Liver (tissue), 9 donors: Measurements from ENCODE around the gene KANK3. TPM values are rescaled to one million over a fixed set of nuclear protein-coding genes. Genes with fewer than 3 reads are reported as not detected.

Experiments
- DNase-seq: peaks from one replicate; pipeline ENCODE4 v3.0.0-alpha.2; 2017; ENCODE audit warnings: low spot score
- H3K27ac ChIP-seq, 2 donors: one replicate each; pipeline ENCODE4 v1.7.0; 2013; ENCODE audit warnings: inconsistent platforms in 2 of 2, low read length in 2 of 2, control low read depth in 1 of 2, low read depth in 1 of 2, mild to moderate bottlenecking in 1 of 2
- H3K27me3 ChIP-seq, 4 donors: one replicate each; pipeline versions ENCODE4 v1.6.1 to v1.7.0; 2013; ENCODE audit warnings: low read length in 3 of 4, inconsistent platforms in 1 of 4, mild to moderate bottlenecking in 1 of 4, moderate library complexity in 1 of 4; ENCODE audit not compliant: control insufficient read depth in 4 of 4, insufficient read depth in 4 of 4
- H3K36me3 ChIP-seq, 4 donors: one replicate each; pipeline versions ENCODE4 v1.6.1 to v1.7.0; 2013; ENCODE audit warnings: low read length in 3 of 4, mild to moderate bottlenecking in 3 of 4, low read depth in 1 of 4, moderate library complexity in 1 of 4; ENCODE audit not compliant: control insufficient read depth in 4 of 4, insufficient read depth in 3 of 4
- H3K4me1 ChIP-seq, 4 donors: one replicate each; pipeline versions ENCODE4 v1.6.1 to v1.7.0; 2013; ENCODE audit warnings: low read length in 3 of 4, mild to moderate bottlenecking in 3 of 4, moderate library complexity in 1 of 4; ENCODE audit not compliant: control insufficient read depth in 4 of 4, insufficient read depth in 4 of 4
- H3K4me3 ChIP-seq, 3 donors: one replicate each; pipeline versions ENCODE4 v1.6.1 to v1.7.0; 2013; ENCODE audit warnings: low read length in 3 of 3, control low read depth in 1 of 3, low read depth in 1 of 3, mild to moderate bottlenecking in 1 of 3
- H3K9ac ChIP-seq, 2 donors: one replicate each; pipeline ENCODE4 v1.7.0; 2013; ENCODE audit warnings: low read length in 2 of 2, mild to moderate bottlenecking in 2 of 2, moderate library complexity in 2 of 2, control low read depth in 1 of 2, low read depth in 1 of 2
- H3K9me3 ChIP-seq, 4 donors: one replicate each; pipeline versions ENCODE4 v1.6.1 to v1.7.0; 2013; ENCODE audit warnings: low read length in 3 of 4; ENCODE audit not compliant: control insufficient read depth in 4 of 4
- ATF3 ChIP-seq: IDR thresholded peaks from 2 replicates; pipeline ENCODE4 v1.6.1; 2016; ENCODE audit warnings: antibody characterized with exemption
- CTCF ChIP-seq: fragments of 150-350 bp; IDR thresholded peaks from 2 replicates; pipeline ENCODE4 v1.5.1; 2017; ENCODE audit warnings: improper control_type of control experiment, low read depth, low read length; ENCODE audit not compliant: missing input control
- EGR1 ChIP-seq, 2 donors: IDR thresholded peaks; 2 replicates each; pipeline ENCODE4 v1.6.1; 2016 to 2018; ENCODE audit warnings: antibody characterized with exemption in 2 of 2, low read depth in 2 of 2
- FOXA1 ChIP-seq: IDR thresholded peaks from 2 replicates; pipeline ENCODE4 v1.6.1; 2016; ENCODE audit warnings: antibody characterized with exemption
- FOXA2 ChIP-seq: IDR thresholded peaks from 2 replicates; pipeline ENCODE4 v1.6.1; 2016; ENCODE audit warnings: antibody characterized with exemption
- GABPA ChIP-seq, 2 donors: IDR thresholded peaks in 1 of 2; conservative IDR thresholded peaks in 1 of 2; 2 replicates each; pipeline ENCODE4 v1.6.1; 2016; ENCODE audit warnings: antibody characterized with exemption in 2 of 2, mild to moderate bottlenecking in 1 of 2, moderate library complexity in 1 of 2
- HNF4A ChIP-seq, 2 donors: conservative IDR thresholded peaks; 2 replicates each; pipeline ENCODE4 v1.6.1; 2016; ENCODE audit warnings: antibody characterized with exemption in 2 of 2, mild to moderate bottlenecking in 2 of 2
- HNF4G ChIP-seq: IDR thresholded peaks from 2 replicates; pipeline ENCODE4 v1.6.1; 2016; ENCODE audit warnings: antibody characterized with exemption
- JUND ChIP-seq, 2 donors: IDR thresholded peaks; 2 replicates each; pipeline ENCODE4 v1.6.1; 2016; ENCODE audit warnings: antibody characterized with exemption in 2 of 2
- NR2F2 ChIP-seq: IDR thresholded peaks from 2 replicates; pipeline ENCODE4 v1.6.1; 2016; ENCODE audit warnings: antibody characterized with exemption
- RAD21 ChIP-seq, 2 donors: IDR thresholded peaks; 2 replicates each; pipeline ENCODE4 v1.6.1; 2016; ENCODE audit warnings: antibody characterized with exemption in 2 of 2, mild to moderate bottlenecking in 2 of 2
- RXRA ChIP-seq, 2 donors: IDR thresholded peaks; 2 replicates each; pipeline ENCODE4 v1.6.1; 2017 to 2018; ENCODE audit warnings: antibody characterized with exemption in 2 of 2, mild to moderate bottlenecking in 1 of 2
- SP1 ChIP-seq: IDR thresholded peaks from 2 replicates; pipeline ENCODE4 v1.6.1; 2018; ENCODE audit warnings: antibody characterized with exemption, mild to moderate bottlenecking
- TAF1 ChIP-seq: conservative IDR thresholded peaks from 2 replicates; pipeline ENCODE4 v1.6.1; 2016; ENCODE audit warnings: antibody characterized with exemption, mild to moderate bottlenecking
- YY1 ChIP-seq: IDR thresholded peaks from 2 replicates; pipeline ENCODE4 v1.6.1; 2016; ENCODE audit warnings: antibody characterized with exemption, mild to moderate bottlenecking
- WGBS: extraction: QIAGEN DNeasy Blood & Tissue Kit; methylation state at CpG from one replicate; pipeline ENCODE4 v1.1.7; 2013; 5-methylcytosine and 5-hydroxymethylcytosine counted together
- polyA plus RNA-seq, 2 donors: library from polyadenylated mRNA; stranded (reverse) in 1 of 2; unstranded in 1 of 2; fragments of 200-250 nt in 1 of 2; fragments of >200 nt in 1 of 2; fragmentation: Nextera tagmentation in 1 of 2; extraction: Ambion mirVana in 1 of 2; gene quantifications; one replicate each; pipeline versions ENCODE4 v1.2.1 to v1.2.3, GENCODE V29; 2013 to 2015
- total RNA-seq, 2 donors: library from RNA; depleted of rRNA; stranded (reverse); fragments of >200 nt; gene quantifications; one replicate each; pipeline ENCODE4 v1.2.3, GENCODE V29; 2014
- TF ChIP-seq, protein P1 (sequence below): IDR thresholded peaks from 2 replicates; pipeline ENCODE4 v1.6.1; 2016; ENCODE audit warnings: antibody characterized with exemption
- TF ChIP-seq, protein P2 (sequence below): IDR thresholded peaks from 2 replicates; pipeline ENCODE4 v1.6.1; 2016; ENCODE audit warnings: antibody characterized with exemption, mild to moderate bottlenecking
- TF ChIP-seq, protein P3 (sequence below): IDR thresholded peaks from 2 replicates; pipeline ENCODE4 v1.6.1; 2016; ENCODE audit warnings: antibody characterized with exemption
- donor health status: healthy.
- donor health status: healthy.
- donor health status: healthy.
- donor health status: healthy.
- donor health status: healthy.

Gene KANK3
- total and polyA plus RNA-seq, 4 donors, result 0.44 to 4.5 (median 3.4) TPM

- Histone ChIP-seq H3K27ac (no peak overlapping the region), H3K27me3 (no peaks in the 10 kb centered on the region), H3K4me3 (no peak overlapping the region), H3K36me3 (peaks cover 10 to 44% (median 19%) of the 10 kb centered on the region in 4 donors), H3K9me3 (no peaks in the 10 kb centered on the region), H3K9ac (no peak overlapping the region), H3K4me1 (peaks cover 5 to 24% (median 16%) of the 10 kb centered on the region in 4 donors)
- TF ChIP-seq, protein P1, sequence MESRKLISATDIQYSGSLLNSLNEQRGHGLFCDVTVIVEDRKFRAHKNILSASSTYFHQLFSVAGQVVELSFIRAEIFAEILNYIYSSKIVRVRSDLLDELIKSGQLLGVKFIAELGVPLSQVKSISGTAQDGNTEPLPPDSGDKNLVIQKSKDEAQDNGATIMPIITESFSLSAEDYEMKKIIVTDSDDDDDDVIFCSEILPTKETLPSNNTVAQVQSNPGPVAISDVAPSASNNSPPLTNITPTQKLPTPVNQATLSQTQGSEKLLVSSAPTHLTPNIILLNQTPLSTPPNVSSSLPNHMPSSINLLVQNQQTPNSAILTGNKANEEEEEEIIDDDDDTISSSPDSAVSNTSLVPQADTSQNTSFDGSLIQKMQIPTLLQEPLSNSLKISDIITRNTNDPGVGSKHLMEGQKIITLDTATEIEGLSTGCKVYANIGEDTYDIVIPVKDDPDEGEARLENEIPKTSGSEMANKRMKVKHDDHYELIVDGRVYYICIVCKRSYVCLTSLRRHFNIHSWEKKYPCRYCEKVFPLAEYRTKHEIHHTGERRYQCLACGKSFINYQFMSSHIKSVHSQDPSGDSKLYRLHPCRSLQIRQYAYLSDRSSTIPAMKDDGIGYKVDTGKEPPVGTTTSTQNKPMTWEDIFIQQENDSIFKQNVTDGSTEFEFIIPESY, result no peak
- TF ChIP-seq SP1 (no peak), RAD21 (IDR thresholded peaks at IDR 0.05) (no peak), RXRA (IDR thresholded peaks at IDR 0.05) (no peak), CTCF (no peak), NR2F2 (no peak), FOXA1 (no peak), ATF3 (no peak), FOXA2 (no peak), HNF4G (no peak), YY1 (no peak), GABPA (IDR thresholded peaks at IDR 0.05 in 1 of 2, conservative IDR thresholded peaks at IDR 0.05 in 1 of 2) (no peak), EGR1 (IDR thresholded peaks at IDR 0.05; ENCODE audit: low read depth in 2 of 2) (no peak), JUND (IDR thresholded peaks at IDR 0.05) (no peak), HNF4A (conservative IDR thresholded peaks at IDR 0.05) (no peak), TAF1 (no peak)
- TF ChIP-seq, protein P2, sequence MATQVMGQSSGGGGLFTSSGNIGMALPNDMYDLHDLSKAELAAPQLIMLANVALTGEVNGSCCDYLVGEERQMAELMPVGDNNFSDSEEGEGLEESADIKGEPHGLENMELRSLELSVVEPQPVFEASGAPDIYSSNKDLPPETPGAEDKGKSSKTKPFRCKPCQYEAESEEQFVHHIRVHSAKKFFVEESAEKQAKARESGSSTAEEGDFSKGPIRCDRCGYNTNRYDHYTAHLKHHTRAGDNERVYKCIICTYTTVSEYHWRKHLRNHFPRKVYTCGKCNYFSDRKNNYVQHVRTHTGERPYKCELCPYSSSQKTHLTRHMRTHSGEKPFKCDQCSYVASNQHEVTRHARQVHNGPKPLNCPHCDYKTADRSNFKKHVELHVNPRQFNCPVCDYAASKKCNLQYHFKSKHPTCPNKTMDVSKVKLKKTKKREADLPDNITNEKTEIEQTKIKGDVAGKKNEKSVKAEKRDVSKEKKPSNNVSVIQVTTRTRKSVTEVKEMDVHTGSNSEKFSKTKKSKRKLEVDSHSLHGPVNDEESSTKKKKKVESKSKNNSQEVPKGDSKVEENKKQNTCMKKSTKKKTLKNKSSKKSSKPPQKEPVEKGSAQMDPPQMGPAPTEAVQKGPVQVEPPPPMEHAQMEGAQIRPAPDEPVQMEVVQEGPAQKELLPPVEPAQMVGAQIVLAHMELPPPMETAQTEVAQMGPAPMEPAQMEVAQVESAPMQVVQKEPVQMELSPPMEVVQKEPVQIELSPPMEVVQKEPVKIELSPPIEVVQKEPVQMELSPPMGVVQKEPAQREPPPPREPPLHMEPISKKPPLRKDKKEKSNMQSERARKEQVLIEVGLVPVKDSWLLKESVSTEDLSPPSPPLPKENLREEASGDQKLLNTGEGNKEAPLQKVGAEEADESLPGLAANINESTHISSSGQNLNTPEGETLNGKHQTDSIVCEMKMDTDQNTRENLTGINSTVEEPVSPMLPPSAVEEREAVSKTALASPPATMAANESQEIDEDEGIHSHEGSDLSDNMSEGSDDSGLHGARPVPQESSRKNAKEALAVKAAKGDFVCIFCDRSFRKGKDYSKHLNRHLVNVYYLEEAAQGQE, result no peak
- TF ChIP-seq, protein P3, sequence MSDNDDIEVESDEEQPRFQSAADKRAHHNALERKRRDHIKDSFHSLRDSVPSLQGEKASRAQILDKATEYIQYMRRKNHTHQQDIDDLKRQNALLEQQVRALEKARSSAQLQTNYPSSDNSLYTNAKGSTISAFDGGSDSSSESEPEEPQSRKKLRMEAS, result no peak
- no peak for DNase-seq
- WGBS, result 79% methylated on average over 16 of the region's 16 CpGs
These were observed 31.4 kb downstream of the KANK3 start for GRCh38 chr19:8311461-8312260.
